HepG2 (cell line): Measurements from ENCODE around the gene TAS1R3. TPM values are rescaled to one million over a fixed set of nuclear protein-coding genes. Genes with fewer than 3 reads are reported as not detected.

Experiments used
- CAMTA2 ChIP-seq: sonication (generic); formaldehyde crosslinking; IDR thresholded peaks from 2 replicates; pipeline ENCODE4 v1.4.0; 2020; ENCODE audit warnings: mild to moderate bottlenecking, missing genetic modification reagents, borderline replicate concordance
- DNMT3B ChIP-seq: conservative IDR thresholded peaks from 2 replicates; pipeline ENCODE4 v1.6.1; 2016; ENCODE audit warnings: missing biosample characterization, control low read depth
- E2F2 ChIP-seq: sonication (generic); formaldehyde crosslinking; IDR thresholded peaks from 2 replicates; pipeline ENCODE4 v1.4.0; 2020; ENCODE audit warnings: missing genetic modification reagents, borderline replicate concordance
- ELF1 ChIP-seq: sonication (generic); formaldehyde crosslinking; IDR thresholded peaks from 2 replicates; pipeline ENCODE4 v1.4.0; 2020; ENCODE audit warnings: missing genetic modification reagents
- FOXO1 ChIP-seq: sonication (generic); formaldehyde crosslinking; IDR thresholded peaks from 2 replicates; pipeline ENCODE4 v1.4.0; 2020; ENCODE audit warnings: missing genetic modification reagents
- HDAC1 ChIP-seq: sonication (generic); formaldehyde crosslinking; IDR thresholded peaks from 2 replicates; pipeline ENCODE4 v1.5.1; 2020; ENCODE audit warnings: mild to moderate bottlenecking, missing genetic modification reagents
- KDM3A ChIP-seq: IDR thresholded peaks from 2 replicates; pipeline ENCODE4 v1.6.1; 2018; ENCODE audit warnings: low read depth, missing compliant biosample characterization
- MED13 ChIP-seq: sonication (generic); formaldehyde crosslinking; IDR thresholded peaks from 2 replicates; pipeline ENCODE4 v1.5.0; 2020; ENCODE audit warnings: missing genetic modification reagents
- MEIS2 ChIP-seq: sonication (generic); formaldehyde crosslinking; IDR thresholded peaks from 2 replicates; pipeline ENCODE4 v1.9.0; 2021; ENCODE audit warnings: mild to moderate bottlenecking, missing genetic modification reagents
- MXD3 ChIP-seq: IDR thresholded peaks from 2 replicates; pipeline ENCODE4 v1.6.1; 2016; ENCODE audit warnings: mild to moderate bottlenecking, missing biosample characterization, missing genetic modification reagents
- MXD4 ChIP-seq: IDR thresholded peaks from 2 replicates; pipeline ENCODE4 v1.6.1; 2016; ENCODE audit warnings: mild to moderate bottlenecking, missing biosample characterization, missing genetic modification reagents
- NAIF1 ChIP-seq: sonication (generic); formaldehyde crosslinking; IDR thresholded peaks from 2 replicates; pipeline ENCODE4 v1.5.0; 2020; ENCODE audit warnings: mild to moderate bottlenecking, missing genetic modification reagents, borderline replicate concordance
- PBX2 ChIP-seq: IDR thresholded peaks from 2 replicates; pipeline ENCODE4 v1.6.1; 2016; ENCODE audit warnings: control low read depth
- REST ChIP-seq, 2 experiments: IDR thresholded peaks; 2 replicates each; pipeline ENCODE4 v1.6.1; 2011 to 2012; ENCODE audit warnings: low read length in 2 of 2, borderline replicate concordance in 1 of 2, low read depth in 1 of 2, mild to moderate bottlenecking in 1 of 2, moderate library complexity in 1 of 2
- STAT5B ChIP-seq: sonication (generic); formaldehyde crosslinking; IDR thresholded peaks from 2 replicates; pipeline ENCODE4 v1.4.0; 2020; ENCODE audit warnings: missing genetic modification reagents
- YEATS2 ChIP-seq: sonication (generic); formaldehyde crosslinking; IDR thresholded peaks from 2 replicates; pipeline ENCODE4 v1.4.0; 2020; ENCODE audit warnings: missing genetic modification reagents, borderline replicate concordance
- ZNF281 ChIP-seq: sonication (generic); formaldehyde crosslinking; IDR thresholded peaks from 2 replicates; pipeline ENCODE4 v1.4.0; 2020; ENCODE audit warnings: missing genetic modification reagents, borderline replicate concordance
- ZNF3 ChIP-seq: IDR thresholded peaks from 2 replicates; pipeline ENCODE4 v1.7.0; 2017; ENCODE audit warnings: inconsistent platforms
- polyA plus RNA-seq, 8 experiments: library from polyadenylated mRNA; depleted of rRNA in 3 of 8; stranded (reverse) in 7 of 8; unstranded in 1 of 8; fragments of >200 nt; fragmentation: Illumina TruSeq in 4 of 8; extraction: Trizol in 4 of 8; gene quantifications; 2 replicates each; pipeline versions ENCODE4 v1.2.1 to v1.2.3, GENCODE V29; 2011 to 2016; ENCODE audit warnings: low read depth in 4 of 8, missing spikeins in 1 of 8, mixed read lengths in 1 of 8; ENCODE audit not compliant: insufficient read depth in 1 of 8
- total RNA-seq, 5 experiments: library from RNA; depleted of rRNA; stranded (reverse); fragments of >200 nt; fragmentation: Illumina TruSeq; extraction: Trizol; gene quantifications; 2 replicates each; pipeline ENCODE4 v1.2.3, GENCODE V29; 2016; ENCODE audit warnings: low read depth in 1 of 5

Gene TAS1R3
- total and polyA plus RNA-seq, 2 of the 13 experiments (the other 11 are each of a cell fraction or from before 2014, with no cell fraction given): 0.13 to 0.15 TPM

- TF ChIP-seq MEIS2 (CRISPR knock-in tag) (no peak; the same call in 1 of the 2 replicates), CAMTA2 (CRISPR knock-in tag) (peak; percentile 18; the same call in 1 of the 2 replicates), STAT5B (CRISPR knock-in tag) (peak; percentile 86; the same call in 1 of the 2 replicates), ELF1 (peak; percentile 98), ZNF281 (CRISPR knock-in tag) (peak; percentile 65; the same call in 1 of the 2 replicates), REST (IDR thresholded peaks at IDR 0.05; ENCODE audit: borderline replicate concordance in 1 of 2, low read depth in 1 of 2, low read length in 2 of 2) (0 out of 4 replicates have a peak, but pooled peaks of 1 of the 2 experiments have one; percentile 63), DNMT3B (CRISPR knock-in tag) (no peak; the same call in 1 of the 2 replicates), HDAC1 (CRISPR knock-in tag) (peak; percentile 99), PBX2 (CRISPR knock-in tag) (no peak), MED13 (CRISPR knock-in tag) (peak; percentile 87; the same call in 1 of the 2 replicates), KDM3A (CRISPR knock-in tag) (peak; percentile 97), E2F2 (peak; percentile 35; the same call in 1 of the 2 replicates), ZNF3 (no peak), MXD4 (CRISPR knock-in tag) (peak; percentile 64; the same call in 1 of the 2 replicates), MXD3 (CRISPR knock-in tag) (peak; percentile 57; the same call in 1 of the 2 replicates), FOXO1 (CRISPR knock-in tag) (peak; percentile 70), NAIF1 (CRISPR knock-in tag) (peak; percentile 49; the same call in 1 of the 2 replicates), YEATS2 (CRISPR knock-in tag) (peak; percentile 99)
Observed at GRCh38 chr1:1374929-1375662, 44.0 kb downstream of the TAS1R3 start, which contains the start of gene AURKAIP1 (continued).
